Spleen (tissue), 11 donors: ENCODE data around the gene GPR18. TPM values are rescaled to one million over a fixed set of nuclear protein-coding genes. Genes with fewer than 3 reads are reported as not detected.

Experiments
- DNase-seq: peaks from one replicate; pipeline ENCODE4 v3.0.0-alpha.2; 2020
- H3K27ac ChIP-seq, 8 donors: fragments of 200-600 bp; sonication (generic) in 7 of 8; 1 replicate in 4 of 8; 2 replicates in 4 of 8; pipeline versions ENCODE4 v1.5.0 to v1.8.0; 2016 to 2021; ENCODE audit warnings: inconsistent platforms in 4 of 8, mild to moderate bottlenecking in 4 of 8, moderate library complexity in 1 of 8
- H3K27me3 ChIP-seq, 7 donors: fragments of 200-600 bp; sonication (generic) in 6 of 7; replicated peaks in 1 of 7; 1 replicate in 4 of 7; 2 replicates in 3 of 7; pipeline versions ENCODE4 v1.5.0 to v1.8.0; 2016 to 2021; ENCODE audit warnings: inconsistent platforms in 3 of 7, mild to moderate bottlenecking in 1 of 7
- H3K36me3 ChIP-seq, 6 donors: fragments of 200-600 bp; sonication (generic) in 5 of 6; 1 replicate in 4 of 6; 2 replicates in 2 of 6; pipeline versions ENCODE4 v1.5.0 to v1.8.0; 2016 to 2021; ENCODE audit warnings: inconsistent platforms in 2 of 6
- H3K4me1 ChIP-seq, 6 donors: fragments of 200-600 bp; sonication (generic) in 5 of 6; 1 replicate in 3 of 6; 2 replicates in 3 of 6; pipeline versions ENCODE4 v1.5.0 to v1.8.0; 2016 to 2021; ENCODE audit warnings: inconsistent platforms in 3 of 6
- H3K4me3 ChIP-seq, 8 donors: fragments of 200-600 bp; sonication (generic) in 7 of 8; 1 replicate in 4 of 8; 2 replicates in 4 of 8; pipeline versions ENCODE4 v1.5.0 to v1.8.0; 2016 to 2021; ENCODE audit warnings: inconsistent platforms in 4 of 8, mild to moderate bottlenecking in 4 of 8, moderate library complexity in 2 of 8
- H3K9me3 ChIP-seq, 8 donors: fragments of 200-600 bp; sonication (generic) in 7 of 8; 1 replicate in 4 of 8; 2 replicates in 4 of 8; pipeline versions ENCODE4 v1.5.0 to v1.8.0; 2016 to 2021; ENCODE audit warnings: inconsistent platforms in 4 of 8
- CTCF ChIP-seq, 11 experiments: fragments of 200-600 bp in 7 of 11; fragments of 450-650 bp in 4 of 11; sonication (generic) in 4 of 11; IDR thresholded peaks in 8 of 11; conservative IDR thresholded peaks in 3 of 11; 1 replicate in 7 of 11; 2 replicates in 4 of 11; pipeline versions ENCODE4 v1.4.0 to v1.8.0; 2016 to 2021; ENCODE audit warnings: antibody characterized with exemption in 11 of 11, inconsistent platforms in 4 of 11, mild to moderate bottlenecking in 1 of 11
- POLR2A ChIP-seq, 3 donors: fragments of 450-650 bp; IDR thresholded peaks; one replicate each; pipeline ENCODE4 v1.5.1; 2017; ENCODE audit warnings: antibody characterized with exemption in 3 of 3, mild to moderate bottlenecking in 1 of 3
- POLR2AphosphoS5 ChIP-seq, 3 donors: sonication (generic); formaldehyde crosslinking; IDR thresholded peaks; one replicate each; pipeline ENCODE4 v1.5.1; 2017; ENCODE audit warnings: antibody characterized with exemption in 3 of 3
- WGBS, 5 donors: extraction: QIAGEN DNeasy Blood & Tissue Kit in 3 of 5; methylation state at CpG; one replicate each; pipeline versions ENCODE4 v1.1.5 to v1.1.7; 2013 to 2018; 5-methylcytosine and 5-hydroxymethylcytosine counted together
- intact Hi-C: fragments of 100-400 bp; cut with DNase I; formaldehyde crosslinking; loops from one replicate; pipeline ENCODE4 v1.15.0; 2023; ENCODE audit warnings: low total_unique reads
- polyA plus RNA-seq, 3 donors: library from polyadenylated mRNA; stranded (reverse); fragments of 200-250 nt; gene quantifications; one replicate each; pipeline ENCODE4 v1.2.1, GENCODE V29; 2013
- total RNA-seq, 7 donors: library from RNA; depleted of rRNA in 3 of 7; stranded (reverse); fragments of >200 nt in 3 of 7; fragmentation: NEBNext Ultra II Directional in 4 of 7; extraction: Animal tissue kit (Norgen Biotek cat#: 25700) in 4 of 7; gene quantifications; one replicate each; pipeline versions ENCODE4 v1.1.0 to v1.2.1, GENCODE V29; 2016 to 2021
- donor health status: healthy with polysubstance abuse.
- donor health status: DM: no; HTN: no; CAD: no; lungs with moderate emphysema.
- donor health status: DM: no; HTN: no; CAD: no.
- donor health status: Bipolar disorder and iron deficiency.
- donor health status: healthy.
- donor health status: DM: no; HTN: no; CAD: no.
- donor health status: DM: yes; HTN: yes; CAD: no.

GPR18 gene
- total and polyA plus RNA-seq, 10 donors, result 9.6 to 33.9 (median 16.8) TPM

- Histone ChIP-seq H3K27ac (peak overlapping the region in 4 of 8 donors; percentile 79 to 89 (median 82)), H3K27me3 (no peaks in the 10 kb centered on the region), H3K36me3 (peaks cover 0 to 6% (median under 1%) of the 10 kb centered on the region in 6 donors), H3K4me1 (peaks cover 0 to 95% (median 72%) of the 10 kb centered on the region in 6 donors), H3K4me3 (no peak overlapping the region), H3K9me3 (peaks cover 0 to 9% (median 7%) of the 10 kb centered on the region in 8 donors)
- no peak for DNase-seq
- no peak for TF ChIP-seq POLR2AphosphoS5 (IDR thresholded peaks at IDR 0.05)
- no peak for TF ChIP-seq CTCF (IDR thresholded peaks at IDR 0.05 in 8 of 11, conservative IDR thresholded peaks at IDR 0.05 in 3 of 11)
- no peak for TF ChIP-seq POLR2A (IDR thresholded peaks at IDR 0.05)
- intact Hi-C loops, result loop anchor here (5.0 to 10.0 kb wide), 3 partner anchors 112 to 232 kb away; partner anchors contain the start of gene TM9SF2
- WGBS, 5 donors, result 89 to 95% (median 93%) methylated on average over 2 of the region's 2 CpGs
Measured at GRCh38 chr13:99273128-99273527, 14.9 kb upstream of the GPR18 start.

- intact Hi-C loops, result loop anchor here (5.0 to 10.0 kb wide), 3 partner anchors 112 to 232 kb away; partner anchors contain the start of gene TM9SF2
- no peak for DNase-seq
- Histone ChIP-seq H3K27ac (peak overlapping the region in 6 of 8 donors; percentile 63 to 89 (median 80)), H3K9me3 (peaks cover 0 to 9% (median 7%) of the 10 kb centered on the region in 8 donors), H3K36me3 (peaks cover 0 to 12% (median 7%) of the 10 kb centered on the region in 6 donors), H3K4me3 (no peak overlapping the region), H3K27me3 (no peaks in the 10 kb centered on the region), H3K4me1 (peaks cover 0 to 88% (median 66%) of the 10 kb centered on the region in 6 donors)
- WGBS, 5 donors, result 91 to 100% (median 93%) methylated on average over 2 of the region's 2 CpGs
- TF ChIP-seq POLR2A (IDR thresholded peaks at IDR 0.05) (no peak), POLR2AphosphoS5 (IDR thresholded peaks at IDR 0.05) (no peak), CTCF (IDR thresholded peaks at IDR 0.05 in 8 of 11, conservative IDR thresholded peaks at IDR 0.05 in 3 of 11) (no peak)
Measured at GRCh38 chr13:99272481-99272880, 14.3 kb upstream of the GPR18 start.

GRCh38 chr13:99271249-99271648 lies 13.1 kb upstream of the GPR18 start:
- Histone ChIP-seq H3K4me1 (peaks cover 0 to 77% (median 54%) of the 10 kb centered on the region in 6 donors), H3K27ac (peak overlapping the region; percentile 17 to 89 (median 78)), H3K27me3 (no peaks in the 10 kb centered on the region), H3K36me3 (peaks cover 0 to 16% (median 8%) of the 10 kb centered on the region in 6 donors), H3K4me3 (no peak overlapping the region), H3K9me3 (peaks cover 0 to 9% (median 7%) of the 10 kb centered on the region in 8 donors)
- TF ChIP-seq CTCF (IDR thresholded peaks at IDR 0.05 in 8 of 11, conservative IDR thresholded peaks at IDR 0.05 in 3 of 11), result no peak
- no peak for TF ChIP-seq POLR2AphosphoS5 (IDR thresholded peaks at IDR 0.05)
- TF ChIP-seq POLR2A (IDR thresholded peaks at IDR 0.05), result no peak
- DNase-seq, result no peak
- 79 to 90% (median 86%) methylated on average over 3 of the region's 3 CpGs for WGBS, 5 donors
- intact Hi-C loops, result loop anchor here (5.0 to 10.0 kb wide), 3 partner anchors 114 to 234 kb away; partner anchors contain the start of gene TM9SF2

GRCh38 chr13:99270518-99270917 lies 12.3 kb upstream of the GPR18 start:
- Histone ChIP-seq H3K4me1 (peaks cover 0 to 77% (median 54%) of the 10 kb centered on the region in 6 donors), H3K36me3 (peaks cover 0 to 16% (median 8%) of the 10 kb centered on the region in 6 donors), H3K9me3 (peaks cover 0 to 9% (median 7%) of the 10 kb centered on the region in 8 donors), H3K27me3 (no peaks in the 10 kb centered on the region), H3K27ac (peak overlapping the region; percentile 17 to 89 (median 78)), H3K4me3 (no peak overlapping the region)
- no peak for DNase-seq
- 41 to 54% (median 51%) methylated on average over 2 of the region's 2 CpGs for WGBS, 5 donors
- TF ChIP-seq POLR2A (IDR thresholded peaks at IDR 0.05), result no peak
- no peak for TF ChIP-seq POLR2AphosphoS5 (IDR thresholded peaks at IDR 0.05)
- intact Hi-C loops, result loop anchor here (5.0 to 10.0 kb wide), 3 partner anchors 114 to 234 kb away; partner anchors contain the start of gene TM9SF2
